Subcutaneous abdominal adipose tissue (tissue), 5 donors: ENCODE results near the gene RESP18.

ENCODE experiments used
- H3K27ac ChIP-seq: one replicate; pipeline ENCODE4 v1.7.0; 2013; ENCODE audit warnings: low read depth, mild to moderate bottlenecking, inconsistent platforms, low read length, moderate library complexity
- H3K27me3 ChIP-seq, 5 donors: one replicate each; pipeline ENCODE4 v1.7.0; 2013; ENCODE audit warnings: low read length in 5 of 5, inconsistent platforms in 1 of 5; ENCODE audit not compliant: control insufficient read depth in 5 of 5, insufficient read depth in 4 of 5
- H3K36me3 ChIP-seq, 5 donors: one replicate each; pipeline ENCODE4 v1.7.0; 2013; ENCODE audit warnings: low read length in 5 of 5; ENCODE audit not compliant: control insufficient read depth in 5 of 5, insufficient read depth in 5 of 5
- H3K4me1 ChIP-seq, 5 donors: one replicate each; pipeline ENCODE4 v1.7.0; 2013; ENCODE audit warnings: low read length in 5 of 5, mild to moderate bottlenecking in 3 of 5, moderate library complexity in 1 of 5; ENCODE audit not compliant: control insufficient read depth in 5 of 5, insufficient read depth in 5 of 5
- H3K4me3 ChIP-seq, 5 donors: one replicate each; pipeline ENCODE4 v1.7.0; 2013; ENCODE audit warnings: low read length in 5 of 5, low read depth in 1 of 5
- H3K9ac ChIP-seq, 5 donors: one replicate each; pipeline ENCODE4 v1.7.0; 2013; ENCODE audit warnings: low read length in 5 of 5, mild to moderate bottlenecking in 4 of 5, moderate library complexity in 3 of 5
- H3K9me3 ChIP-seq, 5 donors: one replicate each; pipeline ENCODE4 v1.7.0; 2013; ENCODE audit warnings: low read length in 5 of 5; ENCODE audit not compliant: control insufficient read depth in 5 of 5
- donor health status: healthy.
- donor health status: healthy.
- donor health status: healthy.
- donor health status: healthy.
- donor health status: healthy.

Gene RESP18

GRCh38 chr2:219286436-219287115 lies 46.0 kb downstream of the RESP18 start:
- Histone ChIP-seq H3K4me1 (peaks cover 0 to 31% (median 23%) of the 10 kb centered on the region in 5 donors), H3K9ac (peak overlapping the region in 1 of 5 donors; percentile 33), H3K27ac (peak overlapping the region; percentile 46), H3K27me3 (no peaks in the 10 kb centered on the region), H3K36me3 (peaks cover 0 to 52% (median 45%) of the 10 kb centered on the region in 5 donors), H3K4me3 (no peak overlapping the region), H3K9me3 (no peaks in the 10 kb centered on the region)

- peaks cover 0 to 31% (median 23%) of the 10 kb centered on the region in 5 donors for H3K4me1 ChIP-seq
- H3K4me3 ChIP-seq: no peak overlapping the region
- H3K27ac ChIP-seq: peak overlapping the region; percentile 46
- H3K9me3 ChIP-seq: no peaks in the 10 kb centered on the region
- H3K9ac ChIP-seq: no peak overlapping the region
- H3K27me3 ChIP-seq: no peaks in the 10 kb centered on the region
- peaks cover 0 to 59% (median 51%) of the 10 kb centered on the region in 5 donors for H3K36me3 ChIP-seq
Measured at GRCh38 chr2:219285894-219286425, 46.6 kb downstream of the RESP18 start.

- H3K4me3 ChIP-seq: no peak overlapping the region
- H3K9ac ChIP-seq: no peak overlapping the region
- peaks cover 0 to 34% (median 25%) of the 10 kb centered on the region in 5 donors for H3K4me1 ChIP-seq
- H3K27ac ChIP-seq: peak overlapping the region; percentile 30
- peaks cover 0 to 63% (median 52%) of the 10 kb centered on the region in 5 donors for H3K36me3 ChIP-seq
- H3K9me3 ChIP-seq: no peaks in the 10 kb centered on the region
- no peaks in the 10 kb centered on the region for H3K27me3 ChIP-seq
Measured at GRCh38 chr2:219285373-219285735, 47.2 kb downstream of the RESP18 start.

- Histone ChIP-seq H3K36me3 (peaks cover 0 to 63% (median 53%) of the 10 kb centered on the region in 5 donors), H3K4me3 (no peak overlapping the region), H3K27me3 (no peaks in the 10 kb centered on the region), H3K4me1 (peaks cover 2 to 35% (median 26%) of the 10 kb centered on the region in 5 donors), H3K9ac (no peak overlapping the region), H3K27ac (peak overlapping the region; percentile 30), H3K9me3 (no peaks in the 10 kb centered on the region)
Measured at GRCh38 chr2:219284501-219285372, 47.8 kb downstream of the RESP18 start.

- no peak overlapping the region for H3K4me3 ChIP-seq
- no peak overlapping the region for H3K9ac ChIP-seq
- no peaks in the 10 kb centered on the region for H3K9me3 ChIP-seq
- peaks cover 0 to 63% (median 53%) of the 10 kb centered on the region in 5 donors for H3K36me3 ChIP-seq
- H3K27me3 ChIP-seq: no peaks in the 10 kb centered on the region
- no peak overlapping the region for H3K27ac ChIP-seq
- H3K4me1 ChIP-seq: peaks cover 4 to 37% (median 31%) of the 10 kb centered on the region in 5 donors
Measured at GRCh38 chr2:219282943-219283581, 49.5 kb downstream of the RESP18 start.

GRCh38 chr2:219282375-219282774 lies 50.2 kb downstream of the RESP18 start:
- no peak overlapping the region for H3K4me3 ChIP-seq
- no peaks in the 10 kb centered on the region for H3K9me3 ChIP-seq
- no peaks in the 10 kb centered on the region for H3K27me3 ChIP-seq
- peaks cover 0 to 63% (median 53%) of the 10 kb centered on the region in 5 donors for H3K36me3 ChIP-seq
- peaks cover 6 to 41% (median 36%) of the 10 kb centered on the region in 5 donors for H3K4me1 ChIP-seq
- no peak overlapping the region for H3K9ac ChIP-seq
- no peak overlapping the region for H3K27ac ChIP-seq

GRCh38 chr2:219281588-219281987 lies 51.0 kb downstream of the RESP18 start:
- Histone ChIP-seq H3K27me3 (no peaks in the 10 kb centered on the region), H3K27ac (no peak overlapping the region), H3K4me1 (peaks cover 6 to 38% (median 35%) of the 10 kb centered on the region in 5 donors), H3K36me3 (peaks cover 0 to 60% (median 53%) of the 10 kb centered on the region in 5 donors), H3K9ac (no peak overlapping the region), H3K9me3 (no peaks in the 10 kb centered on the region), H3K4me3 (no peak overlapping the region)

GRCh38 chr2:219280651-219281050 lies 51.9 kb downstream of the RESP18 start:
- H3K9me3 ChIP-seq: no peaks in the 10 kb centered on the region
- H3K4me3 ChIP-seq: peak overlapping the region in 1 of 5 donors; percentile 82
- no peak overlapping the region for H3K9ac ChIP-seq
- peaks cover 6 to 31% (median 29%) of the 10 kb centered on the region in 5 donors for H3K4me1 ChIP-seq
- peak overlapping the region; percentile 95 for H3K27ac ChIP-seq
- H3K36me3 ChIP-seq: peaks cover 0 to 53% (median 51%) of the 10 kb centered on the region in 5 donors
- H3K27me3 ChIP-seq: no peaks in the 10 kb centered on the region

GRCh38 chr2:219279916-219280516 lies 52.5 kb downstream of the RESP18 start:
- Histone ChIP-seq H3K9ac (peak overlapping the region; percentile 67 to 92 (median 74)), H3K4me1 (peaks cover 6 to 30% (median 26%) of the 10 kb centered on the region in 5 donors)

More at GRCh38 chr2:219279916-219280516, 52.5 kb downstream of the RESP18 start:
- peaks cover 0 to 47% (median 45%) of the 10 kb centered on the region in 5 donors for H3K36me3 ChIP-seq
- no peaks in the 10 kb centered on the region for H3K27me3 ChIP-seq
- no peaks in the 10 kb centered on the region for H3K9me3 ChIP-seq
- peak overlapping the region; percentile 95 for H3K27ac ChIP-seq
- H3K4me3 ChIP-seq: peak overlapping the region; percentile 67 to 90 (median 82)
